Skeletal muscle satellite cell (primary cell): ENCODE results near the gene TMEM233.

ENCODE experiments used
- H3K27me3 ChIP-seq: 2 replicates; pipeline ENCODE4 v1.7.0; 2013; ENCODE audit warnings: low read length; ENCODE audit not compliant: control insufficient read depth, insufficient read depth
- H3K36me3 ChIP-seq: 2 replicates; pipeline ENCODE4 v1.7.0; 2013; ENCODE audit warnings: mild to moderate bottlenecking, control low read depth, low read length; ENCODE audit not compliant: insufficient read depth
- H3K4me1 ChIP-seq: 2 replicates; pipeline ENCODE4 v1.7.0; 2013; ENCODE audit warnings: low read length; ENCODE audit not compliant: control insufficient read depth, insufficient read depth
- H3K4me2 ChIP-seq: 2 replicates; pipeline ENCODE4 v1.7.0; 2013; ENCODE audit warnings: mild to moderate bottlenecking, low read length
- H3K4me3 ChIP-seq: 2 replicates; pipeline ENCODE4 v1.7.0; 2013; ENCODE audit warnings: low read length
- H3K9ac ChIP-seq: 2 replicates; pipeline ENCODE4 v1.7.0; 2013; ENCODE audit warnings: mild to moderate bottlenecking, low read depth, low read length, moderate library complexity
- H3K9me3 ChIP-seq: replicated peaks from 2 replicates; pipeline ENCODE4 v1.7.0; 2013; ENCODE audit warnings: mild to moderate bottlenecking, control low read depth, low read length

The TMEM233 gene

GRCh38 chr12:119578112-119578511, 15.5 kb upstream of the TMEM233 start:
- no peaks in the 10 kb centered on the region for H3K36me3 ChIP-seq
- H3K4me3 ChIP-seq, result peak overlapping the region; percentile 8
- peaks cover 28% of the 10 kb centered on the region for H3K4me1 ChIP-seq
- H3K9ac ChIP-seq, result no peak overlapping the region
- H3K4me2 ChIP-seq, result peak overlapping the region; percentile 60
- H3K9me3 ChIP-seq, result no peaks in the 10 kb centered on the region
- no peaks in the 10 kb centered on the region for H3K27me3 ChIP-seq

- Histone ChIP-seq H3K27me3 (no peaks in the 10 kb centered on the region), H3K9ac (no peak overlapping the region), H3K4me2 (peak overlapping the region; percentile 57), H3K4me3 (peak overlapping the region; percentile 36), H3K36me3 (no peaks in the 10 kb centered on the region), H3K9me3 (no peaks in the 10 kb centered on the region), H3K4me1 (peaks cover 37% of the 10 kb centered on the region)
These were observed 4.5 kb upstream of the TMEM233 start for GRCh38 chr12:119589097-119589496.

- Histone ChIP-seq H3K4me1 (peaks cover 37% of the 10 kb centered on the region), H3K4me2 (peak overlapping the region; percentile 57), H3K4me3 (peak overlapping the region; percentile 36), H3K27me3 (no peaks in the 10 kb centered on the region), H3K9ac (no peak overlapping the region), H3K9me3 (no peaks in the 10 kb centered on the region), H3K36me3 (no peaks in the 10 kb centered on the region)
These were observed 3.9 kb upstream of the TMEM233 start for GRCh38 chr12:119589634-119590033.

- Histone ChIP-seq H3K4me3 (no peak overlapping the region), H3K4me1 (peaks cover 48% of the 10 kb centered on the region), H3K27me3 (no peaks in the 10 kb centered on the region), H3K4me2 (peak overlapping the region; percentile 89), H3K36me3 (peaks cover 6% of the 10 kb centered on the region), H3K9ac (no peak overlapping the region), H3K9me3 (no peaks in the 10 kb centered on the region)
These were observed 1.3 kb upstream of the TMEM233 start for GRCh38 chr12:119592232-119592631.

GRCh38 chr12:119594399-119594730, 791 bp downstream of the TMEM233 start:
- Histone ChIP-seq H3K4me3 (peak overlapping the region; percentile 85), H3K4me1 (peaks cover 37% of the 10 kb centered on the region)

GRCh38 chr12:119594772-119595445, 1.3 kb downstream of the TMEM233 start:
- peak overlapping the region; percentile 93 for H3K9ac ChIP-seq
- peaks cover 31% of the 10 kb centered on the region for H3K4me1 ChIP-seq
- H3K36me3 ChIP-seq, result peaks cover 13% of the 10 kb centered on the region
- H3K9me3 ChIP-seq, result no peaks in the 10 kb centered on the region
- no peaks in the 10 kb centered on the region for H3K27me3 ChIP-seq
- peak overlapping the region; percentile 85 for H3K4me3 ChIP-seq
- H3K4me2 ChIP-seq, result peak overlapping the region; percentile 89

More at GRCh38 chr12:119594399-119594730, 791 bp downstream of the TMEM233 start:
- no peaks in the 10 kb centered on the region for H3K9me3 ChIP-seq
- peak overlapping the region; percentile 89 for H3K4me2 ChIP-seq
- H3K36me3 ChIP-seq, result peaks cover 13% of the 10 kb centered on the region
- H3K9ac ChIP-seq, result peak overlapping the region; percentile 93
- H3K27me3 ChIP-seq, result no peaks in the 10 kb centered on the region

GRCh38 chr12:119598159-119598558, 4.6 kb downstream of the TMEM233 start:
- Histone ChIP-seq H3K36me3 (peaks cover 19% of the 10 kb centered on the region), H3K9ac (no peak overlapping the region), H3K4me1 (peaks cover 15% of the 10 kb centered on the region), H3K9me3 (no peaks in the 10 kb centered on the region), H3K4me2 (no peak overlapping the region), H3K27me3 (no peaks in the 10 kb centered on the region), H3K4me3 (no peak overlapping the region)

GRCh38 chr12:119601877-119602733, 8.5 kb downstream of the TMEM233 start:
- peaks cover 14% of the 10 kb centered on the region for H3K36me3 ChIP-seq
- H3K4me1 ChIP-seq, result no peaks in the 10 kb centered on the region
- H3K9ac ChIP-seq, result no peak overlapping the region
- H3K4me3 ChIP-seq, result no peak overlapping the region
- no peaks in the 10 kb centered on the region for H3K9me3 ChIP-seq
- H3K27me3 ChIP-seq, result no peaks in the 10 kb centered on the region
- H3K4me2 ChIP-seq, result no peak overlapping the region

- no peak overlapping the region for H3K4me2 ChIP-seq
- no peaks in the 10 kb centered on the region for H3K9me3 ChIP-seq
- no peak overlapping the region for H3K9ac ChIP-seq
- no peak overlapping the region for H3K4me3 ChIP-seq
- no peaks in the 10 kb centered on the region for H3K27me3 ChIP-seq
- H3K4me1 ChIP-seq, result no peaks in the 10 kb centered on the region
- H3K36me3 ChIP-seq, result peaks cover 8% of the 10 kb centered on the region
These were observed 9.1 kb downstream of the TMEM233 start for GRCh38 chr12:119602734-119603094.

GRCh38 chr12:119603767-119604166, 10.2 kb downstream of the TMEM233 start:
- Histone ChIP-seq H3K27me3 (no peaks in the 10 kb centered on the region), H3K4me1 (no peaks in the 10 kb centered on the region), H3K9me3 (no peaks in the 10 kb centered on the region), H3K4me2 (no peak overlapping the region), H3K9ac (no peak overlapping the region), H3K36me3 (peaks cover 9% of the 10 kb centered on the region), H3K4me3 (no peak overlapping the region)

- Histone ChIP-seq H3K36me3 (peaks cover 3% of the 10 kb centered on the region), H3K4me2 (no peak overlapping the region), H3K27me3 (no peaks in the 10 kb centered on the region), H3K4me3 (no peak overlapping the region), H3K4me1 (peaks cover 28% of the 10 kb centered on the region), H3K9ac (no peak overlapping the region), H3K9me3 (peaks cover 4% of the 10 kb centered on the region)
These were observed 15.8 kb downstream of the TMEM233 start for GRCh38 chr12:119609358-119609757.
